Endothelial cell of umbilical vein (primary cell): ENCODE measurements around the gene TTLL11. TPM values are rescaled to one million over a fixed set of nuclear protein-coding genes. Genes with fewer than 3 reads are reported as not detected.

Experiments
- BruUV-seq: library from RNA; stranded (reverse); fragments of 400-500 nt; replicated peaks from 2 replicates; lab custom pipeline; 2021; lab: Mats Ljungman, UMichigan
- CTCF ChIA-PET: fragments of 300-600, 350-600 bp; sonication (Branson Sonifier 250); formaldehyde crosslinking; loops from one replicate; lab custom pipeline; 2021; ENCODE audit warnings: antibody characterized with exemption, inconsistent platforms; lab: Charles Lee
- POLR2A ChIA-PET: fragments of 300-600, 350-600 bp; sonication (Branson Sonifier 250); formaldehyde crosslinking; loops from one replicate; lab custom pipeline; 2021; ENCODE audit warnings: antibody characterized with exemption, inconsistent platforms; lab: Charles Lee
- DNase-seq: peaks from one replicate; pipeline ENCODE4 v3.0.0-alpha.2; 2011; ENCODE audit warnings: low read depth, low spot score
- FAIRE-seq: peaks from 2 replicates; lab custom pipeline; 2011; peaks lifted over from hg19 to GRCh38; lab: Jason Lieb, UNC
- H2AFZ ChIP-seq: 2 replicates; pipeline ENCODE4 v1.6.0; 2012; ENCODE audit warnings: low read depth, low read length, control low read depth, inconsistent platforms
- H3K27ac ChIP-seq: 2 replicates; pipeline ENCODE4 v1.5.1; 2011; ENCODE audit warnings: low read depth, mild to moderate bottlenecking, control low read depth, low read length, moderate library complexity; ENCODE audit not compliant: insufficient read depth
- H3K27me3 ChIP-seq, 2 experiments: 2 replicates each; pipeline versions ENCODE4 v1.6.0 to v1.6.1; 2011; ENCODE audit warnings: low read length in 2 of 2, mixed read lengths in 1 of 2; ENCODE audit not compliant: control insufficient read depth in 2 of 2, insufficient read depth in 2 of 2
- H3K36me3 ChIP-seq, 2 experiments: 2 replicates in 1 of 2; 3 replicates in 1 of 2; pipeline ENCODE4 v1.5.1; 2011; ENCODE audit warnings: low read length in 2 of 2, mild to moderate bottlenecking in 1 of 2, moderate library complexity in 1 of 2; ENCODE audit not compliant: control insufficient read depth in 2 of 2, insufficient read depth in 2 of 2; ENCODE audit errors: extremely low read depth in 1 of 2
- H3K4me1 ChIP-seq: 3 replicates; pipeline ENCODE4 v1.5.1; 2011; ENCODE audit warnings: mild to moderate bottlenecking, low read length; ENCODE audit not compliant: control insufficient read depth, insufficient read depth; ENCODE audit errors: extremely low read depth
- H3K4me2 ChIP-seq: 2 replicates; pipeline ENCODE4 v1.6.1; 2011; ENCODE audit warnings: low read length, control low read depth, mixed read lengths; ENCODE audit not compliant: insufficient read depth
- H3K4me3 ChIP-seq, 3 experiments: fragments of 200-600 bp in 1 of 3; sonication (generic), shearing (Covaris generic) in 1 of 3; replicated peaks in 1 of 3; 2 replicates each; pipeline ENCODE4 v1.5.1; 2011 to 2016; ENCODE audit warnings: control low read depth in 3 of 3, low read length in 3 of 3, mild to moderate bottlenecking in 2 of 3, inconsistent platforms in 1 of 3, low read depth in 1 of 3, moderate library complexity in 1 of 3; ENCODE audit not compliant: insufficient read depth in 1 of 3
- H3K79me2 ChIP-seq: 2 replicates; pipeline ENCODE4 v1.6.0; 2012; ENCODE audit warnings: low read length, inconsistent platforms; ENCODE audit not compliant: control insufficient read depth, insufficient read depth
- H3K9ac ChIP-seq: replicated peaks from 2 replicates; pipeline ENCODE3; 2011; ENCODE audit warnings: low read length, control low read depth; ENCODE audit not compliant: insufficient read depth; ENCODE audit errors: extremely low read depth
- H3K9me1 ChIP-seq: replicated peaks from 3 replicates; pipeline ENCODE4 v1.6.0; 2011; ENCODE audit warnings: mild to moderate bottlenecking, low read length; ENCODE audit not compliant: control insufficient read depth, insufficient read depth; ENCODE audit errors: extremely low read depth
- H3K9me3 ChIP-seq: replicated peaks from 2 replicates; pipeline ENCODE4 v1.5.1; 2012; ENCODE audit warnings: low read length, inconsistent platforms; ENCODE audit not compliant: control insufficient read depth, insufficient read depth
- H4K20me1 ChIP-seq: replicated peaks from 2 replicates; pipeline ENCODE3; 2011; ENCODE audit warnings: mild to moderate bottlenecking, low read length; ENCODE audit not compliant: control insufficient read depth, insufficient read depth; ENCODE audit errors: extremely low read depth
- EZH2 ChIP-seq: IDR thresholded peaks from 2 replicates; pipeline ENCODE4 v1.6.1; 2012; ENCODE audit warnings: borderline replicate concordance, low read depth, mild to moderate bottlenecking, moderate library complexity, low read length, inconsistent platforms; ENCODE audit not compliant: severe bottlenecking
- FOS ChIP-seq: IDR thresholded peaks from 2 replicates; pipeline ENCODE4 v1.6.1; 2011; ENCODE audit warnings: mild to moderate bottlenecking, low read length, moderate library complexity, borderline replicate concordance; ENCODE audit not compliant: insufficient read depth
- GATA2 ChIP-seq: IDR thresholded peaks from 2 replicates; pipeline ENCODE4 v1.7.0; 2011; ENCODE audit warnings: low read depth, mild to moderate bottlenecking, moderate library complexity, mixed read lengths, low read length; ENCODE audit not compliant: insufficient read length, insufficient read depth
- JUN ChIP-seq: IDR thresholded peaks from 2 replicates; pipeline ENCODE4 v1.6.1; 2011; ENCODE audit warnings: borderline replicate concordance, low read depth; ENCODE audit not compliant: insufficient read length, insufficient read depth
- MAX ChIP-seq: IDR thresholded peaks from 2 replicates; pipeline ENCODE4 v1.6.1; 2011; ENCODE audit not compliant: insufficient read depth, insufficient read length
- MYC ChIP-seq: IDR thresholded peaks from one replicate; pipeline ENCODE4 v1.6.1; 2011; ENCODE audit warnings: mild to moderate bottlenecking, low read depth, low read length
- POLR2A ChIP-seq: IDR thresholded peaks from 2 replicates; pipeline ENCODE4 v1.6.1; 2012; ENCODE audit warnings: low read depth, mild to moderate bottlenecking, control low read depth, low read length
- POLR2AphosphoS5 ChIP-seq: IDR thresholded peaks from 2 replicates; pipeline ENCODE4 v1.6.1; 2012; ENCODE audit warnings: low read depth, mild to moderate bottlenecking, control low read depth, low read length, moderate library complexity; ENCODE audit not compliant: insufficient read depth
- dilution Hi-C: fragments of 300-500 bp; cut with MboI; formaldehyde crosslinking; loops from one replicate; pipeline ENCODE4 v1.15.0; 2019; ENCODE audit warnings: low sequenced_read_pairs; ENCODE audit not compliant: extremely low pct_ligation_motif_present
- intact Hi-C: fragments of 100-400 bp; cut with micrococcal nuclease; formaldehyde crosslinking; loops from one replicate; pipeline ENCODE4 v1.10.0; 2022
- polyA plus RNA-seq, 4 experiments: library from polyadenylated mRNA; depleted of rRNA in 3 of 4; stranded (reverse) in 3 of 4; unstranded in 1 of 4; fragments of >200 nt; gene quantifications; 2 replicates each; pipeline versions ENCODE4 v1.2.1 to v1.2.3, GENCODE V29; 2011 to 2012; ENCODE audit warnings: missing spikeins in 1 of 4
- total RNA-seq: library from RNA; stranded (reverse); gene quantifications from 2 replicates; pipeline ENCODE4 v1.2.3, GENCODE V29; 2021
- TF ChIP-seq, protein P1 (sequence below), 2 donors: IDR thresholded peaks; 1 replicate in 1 of 2; 2 replicates in 1 of 2; pipeline ENCODE4 v1.5.1; 2011; ENCODE audit warnings: low read length in 2 of 2, mild to moderate bottlenecking in 2 of 2, moderate library complexity in 2 of 2, control low read depth in 1 of 2, inconsistent platforms in 1 of 2, low read depth in 1 of 2; ENCODE audit not compliant: insufficient read depth in 1 of 2; ENCODE audit errors: extremely low read depth in 1 of 2

TTLL11 gene
- total and polyA plus RNA-seq, 2 donors (not counting 3 experiments of a cell fraction or from before 2014, with no cell fraction given) = 4.9 to 5.1 TPM

GRCh38 chr9:122036408-122036807, 56.7 kb downstream of the TTLL11 start:
- intact Hi-C loops = no loop called here
- H3K9ac ChIP-seq = no peak overlapping the region
- no peak overlapping the region for H3K4me3 ChIP-seq
- no peaks in the 10 kb centered on the region for H3K9me1 ChIP-seq
- peaks cover 4% of the 10 kb centered on the region for H3K4me1 ChIP-seq
- no TSS peak for BruUV-seq
- TF ChIP-seq POLR2A (no peak), JUN (no peak), MYC (no peak), FOS (no peak), EZH2 (no peak), MAX (no peak), GATA2 (no peak), POLR2AphosphoS5 (no peak)
- TF ChIP-seq, protein P1, sequence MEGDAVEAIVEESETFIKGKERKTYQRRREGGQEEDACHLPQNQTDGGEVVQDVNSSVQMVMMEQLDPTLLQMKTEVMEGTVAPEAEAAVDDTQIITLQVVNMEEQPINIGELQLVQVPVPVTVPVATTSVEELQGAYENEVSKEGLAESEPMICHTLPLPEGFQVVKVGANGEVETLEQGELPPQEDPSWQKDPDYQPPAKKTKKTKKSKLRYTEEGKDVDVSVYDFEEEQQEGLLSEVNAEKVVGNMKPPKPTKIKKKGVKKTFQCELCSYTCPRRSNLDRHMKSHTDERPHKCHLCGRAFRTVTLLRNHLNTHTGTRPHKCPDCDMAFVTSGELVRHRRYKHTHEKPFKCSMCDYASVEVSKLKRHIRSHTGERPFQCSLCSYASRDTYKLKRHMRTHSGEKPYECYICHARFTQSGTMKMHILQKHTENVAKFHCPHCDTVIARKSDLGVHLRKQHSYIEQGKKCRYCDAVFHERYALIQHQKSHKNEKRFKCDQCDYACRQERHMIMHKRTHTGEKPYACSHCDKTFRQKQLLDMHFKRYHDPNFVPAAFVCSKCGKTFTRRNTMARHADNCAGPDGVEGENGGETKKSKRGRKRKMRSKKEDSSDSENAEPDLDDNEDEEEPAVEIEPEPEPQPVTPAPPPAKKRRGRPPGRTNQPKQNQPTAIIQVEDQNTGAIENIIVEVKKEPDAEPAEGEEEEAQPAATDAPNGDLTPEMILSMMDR (IDR thresholded peaks at IDR 0.05; ENCODE audit: extremely low read depth in 1 of 2, insufficient read depth in 1 of 2, low read depth in 1 of 2, low read length in 2 of 2) = no peak
- no peaks in the 10 kb centered on the region for H3K79me2 ChIP-seq
- H2AFZ ChIP-seq = no peak overlapping the region
- no peak overlapping the region for H3K27ac ChIP-seq
- no peak overlapping the region for H3K4me2 ChIP-seq
- dilution Hi-C loops = no loop called here
- ChIA-PET CTCF (interaction anchor here (1.3 kb wide), 1 partner anchor 12 kb away, joined by 3 read pairs; no protein-coding TSS in a partner anchor), POLR2A (no interaction called here)
- no peaks in the 10 kb centered on the region for H3K27me3 ChIP-seq
- H3K36me3 ChIP-seq = no peaks in the 10 kb centered on the region
- H3K9me3 ChIP-seq = no peaks in the 10 kb centered on the region
- no peaks in the 10 kb centered on the region for H4K20me1 ChIP-seq
- FAIRE-seq (no peak), DNase-seq (no peak)
